ENCODE data around the gene INSIG1. TPM values are rescaled to one million over a fixed set of nuclear protein-coding genes. Genes with fewer than 3 reads are reported as not detected.

The INSIG1 gene
- total and polyA plus RNA-seq, 4 donors: 118 to 219 (median 193) TPM

GRCh38 chr7:155277385-155277994, 20.2 kb upstream of the INSIG1 start:
- 71% methylated on average over 10 of the region's 10 CpGs for WGBS
- TF ChIP-seq MAX (IDR thresholded peaks at IDR 0.05): no peak
- peaks cover 6 to 44% (median 33%) of the 10 kb centered on the region in 4 donors for H3K4me1 ChIP-seq (ENCODE audit: control insufficient read depth in 4 of 4, insufficient read depth in 4 of 4, low read length in 3 of 4)
- no peaks in the 10 kb centered on the region for H3K36me3 ChIP-seq (ENCODE audit: control insufficient read depth in 4 of 4, insufficient read depth in 3 of 4, low read depth in 1 of 4, low read length in 3 of 4)
- no peaks in the 10 kb centered on the region for H3K27me3 ChIP-seq (ENCODE audit: control insufficient read depth in 4 of 4, insufficient read depth in 4 of 4, low read length in 3 of 4)
- peak overlapping the region in 1 of 3 donors; percentile 7 for H3K4me3 ChIP-seq (ENCODE audit: low read depth in 1 of 3, low read length in 3 of 3)
- H3K27ac ChIP-seq (ENCODE audit: low read depth in 1 of 2, low read length in 2 of 2): peak overlapping the region; percentile 91 to 93
- H3K9ac ChIP-seq (ENCODE audit: low read depth in 1 of 2, low read length in 2 of 2): peak overlapping the region; percentile 10 to 59
- DNase-seq (ENCODE audit: low spot score): no peak
- H3K9me3 ChIP-seq (ENCODE audit: control insufficient read depth in 4 of 4, low read length in 3 of 4): no peaks in the 10 kb centered on the region

GRCh38 chr7:155278921-155279320, 18.8 kb upstream of the INSIG1 start:
- TF ChIP-seq NR2F2 (IDR thresholded peaks at IDR 0.05): no peak
- TF ChIP-seq RXRA (IDR thresholded peaks at IDR 0.05): no peak
- TF ChIP-seq REST (IDR thresholded peaks at IDR 0.05): no peak
- TF ChIP-seq EGR1 (IDR thresholded peaks at IDR 0.05; ENCODE audit: low read depth in 2 of 2): no peak
- no peak for TF ChIP-seq MAX (IDR thresholded peaks at IDR 0.05)
- TF ChIP-seq FOXA2 (IDR thresholded peaks at IDR 0.05): no peak
- no peak for TF ChIP-seq RAD21 (IDR thresholded peaks at IDR 0.05)
- TF ChIP-seq HNF4G (IDR thresholded peaks at IDR 0.05): no peak
- TF ChIP-seq SP1 (IDR thresholded peaks at IDR 0.05): no peak
- no peak for TF ChIP-seq GABPA (IDR thresholded peaks at IDR 0.05 in 1 of 2, conservative IDR thresholded peaks at IDR 0.05 in 1 of 2)
- no peak for TF ChIP-seq FOXA1 (IDR thresholded peaks at IDR 0.05)
- TF ChIP-seq CTCF (IDR thresholded peaks at IDR 0.05; ENCODE audit: low read depth, low read length, missing input control): no peak
- TF ChIP-seq TAF1 (conservative IDR thresholded peaks at IDR 0.05): no peak
- no peak for TF ChIP-seq YY1 (IDR thresholded peaks at IDR 0.05)
- no peak for TF ChIP-seq ZBTB33 (IDR thresholded peaks at IDR 0.05)
- no peak for TF ChIP-seq HNF4A (conservative IDR thresholded peaks at IDR 0.05)
- no peak for TF ChIP-seq ATF3 (IDR thresholded peaks at IDR 0.05)
- no peak for TF ChIP-seq JUND (IDR thresholded peaks at IDR 0.05)
- DNase-seq (ENCODE audit: low spot score): no peak
- H3K36me3 ChIP-seq (ENCODE audit: control insufficient read depth in 4 of 4, insufficient read depth in 3 of 4, low read depth in 1 of 4, low read length in 3 of 4): no peaks in the 10 kb centered on the region
- no peak overlapping the region for H3K9ac ChIP-seq (ENCODE audit: low read depth in 1 of 2, low read length in 2 of 2)
- no peak overlapping the region for H3K4me3 ChIP-seq (ENCODE audit: low read depth in 1 of 3, low read length in 3 of 3)
- WGBS: 79% methylated on average over 9 of the region's 9 CpGs
- no peak overlapping the region for H3K27ac ChIP-seq (ENCODE audit: low read depth in 1 of 2, low read length in 2 of 2)
- H3K9me3 ChIP-seq (ENCODE audit: control insufficient read depth in 4 of 4, low read length in 3 of 4): no peaks in the 10 kb centered on the region
- peaks cover 3 to 39% (median 22%) of the 10 kb centered on the region in 4 donors for H3K4me1 ChIP-seq (ENCODE audit: control insufficient read depth in 4 of 4, insufficient read depth in 4 of 4, low read length in 3 of 4)
- H3K27me3 ChIP-seq (ENCODE audit: control insufficient read depth in 4 of 4, insufficient read depth in 4 of 4, low read length in 3 of 4): no peaks in the 10 kb centered on the region

All from liver (tissue), 9 donors.